Hematopoietic multipotent progenitor cell treated with erythropoietin and hydrocortisone succinate and interleukin-3 and kit ligand, for 17 days (in vitro differentiated cells): ENCODE results near the gene PARP1.

Source experiments
- DNase-seq: peaks from one replicate; pipeline ENCODE4 v3.0.0-alpha.2; 2015; ENCODE audit warnings: low spot score

PARP1 gene

DNA sequence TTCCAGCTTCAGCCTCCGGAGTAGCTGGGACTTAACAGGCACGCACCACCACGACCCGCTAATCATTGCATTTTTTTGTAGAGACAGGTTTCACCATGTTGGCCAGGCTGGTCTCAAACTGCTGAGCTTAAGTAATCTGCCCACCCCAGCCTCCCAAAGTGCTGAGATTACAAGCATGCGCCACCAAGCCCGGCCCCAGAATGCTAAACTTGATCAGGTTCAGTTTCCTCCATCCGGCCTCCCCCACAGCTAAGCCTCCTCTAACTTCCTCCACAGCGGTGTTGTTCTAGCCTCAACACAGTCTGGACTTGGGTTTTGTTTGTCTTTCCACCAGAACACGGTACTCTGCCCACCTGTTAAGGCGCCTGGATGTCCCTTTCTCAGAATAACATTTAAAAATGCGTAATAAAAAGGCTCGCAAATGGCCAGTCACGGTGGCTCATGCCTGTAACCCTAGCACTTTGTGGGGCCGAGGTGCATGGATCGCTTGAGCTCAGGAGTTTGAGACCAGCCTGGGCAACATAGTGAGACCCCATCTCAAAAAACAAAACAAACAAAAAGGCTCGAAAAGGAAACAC, 2.4 kb downstream of the PARP1 start:
- DNase-seq, result no peak

DNA sequence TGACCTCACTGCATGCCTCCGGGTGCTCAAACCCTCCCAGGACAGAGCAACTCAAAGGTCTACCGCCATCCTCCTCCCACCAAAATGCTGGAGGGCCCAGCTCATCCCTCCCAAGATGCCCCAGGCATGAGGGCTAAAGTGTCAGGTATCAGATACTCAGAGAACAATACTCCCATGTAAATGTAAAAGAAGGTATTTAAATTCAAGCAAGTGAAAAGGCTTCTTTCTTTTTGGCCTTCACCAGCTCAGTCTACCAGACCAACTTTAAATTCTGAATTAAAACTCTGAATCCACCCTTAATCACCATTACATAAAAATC, 3.0 kb downstream of the PARP1 start:
- DNase-seq, result no peak

DNA sequence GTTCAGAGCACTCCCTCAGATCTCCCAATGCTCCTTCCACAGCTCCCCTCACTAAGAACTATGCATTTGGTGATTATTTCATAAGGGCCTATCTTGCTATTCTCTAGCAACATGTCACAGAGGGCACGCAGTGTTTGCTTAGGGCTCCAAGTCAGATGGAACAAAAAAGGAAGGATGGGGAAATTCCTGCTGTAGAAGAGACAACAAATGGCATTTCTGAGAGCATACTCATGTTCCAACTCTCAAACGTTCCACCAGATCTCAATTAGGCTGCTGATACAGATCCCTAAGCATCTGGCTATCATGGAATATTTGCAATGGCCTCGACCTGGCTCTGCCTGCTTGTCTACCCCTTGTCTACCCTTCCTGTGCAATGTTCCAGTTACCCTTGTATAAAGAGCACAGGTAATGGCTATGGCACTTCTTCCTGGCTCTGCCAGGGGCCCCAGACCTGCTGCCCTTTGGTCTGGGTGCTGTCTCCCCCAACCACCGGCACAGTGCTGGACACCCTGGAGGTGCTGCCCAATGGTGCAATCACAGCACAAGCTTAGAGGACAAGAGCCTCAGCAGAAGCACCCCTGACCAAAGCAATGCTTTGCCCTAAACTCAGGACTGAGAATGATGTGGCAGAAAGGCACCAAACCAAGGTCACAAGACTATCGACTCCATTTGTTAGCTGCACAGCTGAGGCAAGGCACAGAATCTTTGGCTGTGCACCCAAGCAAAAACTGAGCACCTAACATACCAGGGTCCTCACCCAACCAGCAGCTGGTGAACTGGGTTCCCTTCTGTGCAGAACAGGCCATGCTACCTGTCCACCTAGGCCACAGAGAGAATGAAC, 3.6 kb downstream of the PARP1 start:
- no peak for DNase-seq

DNA sequence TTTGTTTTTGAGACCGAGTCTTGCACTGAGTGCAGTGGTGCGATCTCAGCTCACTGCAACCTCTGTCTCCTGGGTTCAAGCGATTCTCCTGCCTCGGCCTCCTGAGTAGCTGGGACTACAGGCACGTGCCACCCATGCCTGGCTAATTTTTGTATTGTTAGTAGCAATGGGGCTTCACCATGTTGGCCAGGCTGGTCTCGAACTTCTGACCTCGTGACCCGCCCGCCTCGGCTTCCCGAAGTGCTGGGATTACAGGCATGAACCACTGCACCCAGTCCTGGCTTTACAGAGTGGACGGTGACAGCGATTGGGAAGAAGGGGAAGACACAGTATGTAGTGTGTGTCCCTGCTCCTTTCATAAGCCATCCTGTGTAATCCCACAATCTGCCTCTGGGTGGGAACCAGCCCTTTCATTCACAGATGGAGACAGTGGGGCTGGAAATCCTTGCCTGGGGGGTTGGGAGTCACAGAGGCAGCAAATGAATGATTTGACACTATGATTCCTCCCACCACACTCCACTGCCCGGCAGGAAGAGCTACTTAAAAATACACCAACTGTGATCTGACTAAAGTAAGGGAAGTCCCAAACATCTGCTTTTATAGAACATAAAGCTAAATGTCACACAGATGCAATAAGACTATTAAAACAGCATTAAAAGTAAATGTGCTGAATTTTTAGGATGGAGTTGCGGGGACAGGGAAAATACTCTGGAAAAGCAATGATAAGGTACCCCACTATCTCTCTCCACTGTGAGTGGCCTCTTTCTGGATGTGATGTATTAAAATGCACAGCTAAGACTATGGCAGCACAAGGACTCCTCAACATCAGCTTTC, 4.5 kb downstream of the PARP1 start:
- DNase-seq, result no peak

DNA sequence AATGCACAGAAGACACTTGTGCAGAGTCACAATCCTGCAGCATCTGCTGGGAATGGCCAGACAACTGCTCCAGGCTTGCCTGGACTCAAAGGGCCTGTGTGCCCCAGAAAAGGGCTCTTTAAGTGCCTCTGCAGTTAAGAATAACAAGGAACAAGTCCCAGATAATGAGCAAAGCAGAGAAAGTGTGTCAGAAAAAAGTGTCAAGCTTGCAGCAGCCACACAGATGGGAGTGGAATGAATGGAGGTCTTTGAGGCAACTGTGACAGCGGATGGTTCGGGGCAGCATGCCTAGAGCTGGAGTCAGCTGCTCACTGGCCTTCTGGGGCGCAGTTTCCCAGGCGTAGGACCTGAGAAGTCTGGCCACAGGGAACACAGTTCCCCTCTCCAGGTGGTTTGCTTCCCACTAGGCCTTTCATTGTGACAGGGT, 5.1 kb downstream of the PARP1 start:
- no peak for DNase-seq

DNA sequence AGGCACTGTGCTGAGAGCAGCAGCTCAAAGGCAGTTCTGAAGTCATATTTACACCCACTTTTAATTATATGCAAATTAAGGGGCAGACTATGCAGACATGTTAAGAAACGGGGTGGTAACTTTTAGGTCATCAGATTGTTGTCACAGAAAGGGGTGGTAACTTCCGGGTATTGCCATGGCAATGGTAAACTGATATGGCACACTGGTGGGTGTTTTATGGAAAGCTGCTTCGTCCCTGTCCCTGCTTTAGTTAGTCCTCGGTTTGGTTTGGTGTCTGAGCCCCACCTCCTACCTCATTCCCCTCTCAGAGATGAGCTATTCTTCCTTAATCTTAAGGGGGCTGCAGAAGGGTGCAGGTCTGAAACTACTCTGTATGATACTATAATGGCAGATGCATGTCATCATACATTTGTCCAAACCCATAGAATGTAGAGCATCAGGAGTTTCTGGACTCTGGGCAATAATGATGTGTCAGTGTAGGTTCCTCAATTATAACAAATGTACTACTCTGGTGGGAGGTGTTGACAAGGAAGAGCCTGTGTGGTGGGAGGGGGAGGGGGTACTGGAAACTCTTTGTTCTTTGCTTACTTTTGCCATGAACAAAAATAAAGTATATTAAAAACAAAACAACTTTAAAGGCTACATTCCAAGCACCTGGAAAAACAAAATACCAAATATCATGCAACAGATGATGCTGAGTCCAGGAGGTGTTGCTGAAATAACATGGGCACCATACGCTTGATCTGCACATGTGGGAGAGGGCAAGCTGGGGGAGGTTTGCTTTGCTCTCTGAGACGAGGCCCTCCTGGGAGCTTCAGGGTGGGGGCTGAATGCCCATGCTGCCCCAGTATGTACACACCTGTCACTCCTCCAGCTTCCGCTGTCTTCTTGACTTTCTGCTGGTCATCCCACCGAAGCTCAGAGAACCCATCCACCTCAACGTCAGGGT, 6.3 kb downstream of the PARP1 start:
- no peak for DNase-seq

DNA sequence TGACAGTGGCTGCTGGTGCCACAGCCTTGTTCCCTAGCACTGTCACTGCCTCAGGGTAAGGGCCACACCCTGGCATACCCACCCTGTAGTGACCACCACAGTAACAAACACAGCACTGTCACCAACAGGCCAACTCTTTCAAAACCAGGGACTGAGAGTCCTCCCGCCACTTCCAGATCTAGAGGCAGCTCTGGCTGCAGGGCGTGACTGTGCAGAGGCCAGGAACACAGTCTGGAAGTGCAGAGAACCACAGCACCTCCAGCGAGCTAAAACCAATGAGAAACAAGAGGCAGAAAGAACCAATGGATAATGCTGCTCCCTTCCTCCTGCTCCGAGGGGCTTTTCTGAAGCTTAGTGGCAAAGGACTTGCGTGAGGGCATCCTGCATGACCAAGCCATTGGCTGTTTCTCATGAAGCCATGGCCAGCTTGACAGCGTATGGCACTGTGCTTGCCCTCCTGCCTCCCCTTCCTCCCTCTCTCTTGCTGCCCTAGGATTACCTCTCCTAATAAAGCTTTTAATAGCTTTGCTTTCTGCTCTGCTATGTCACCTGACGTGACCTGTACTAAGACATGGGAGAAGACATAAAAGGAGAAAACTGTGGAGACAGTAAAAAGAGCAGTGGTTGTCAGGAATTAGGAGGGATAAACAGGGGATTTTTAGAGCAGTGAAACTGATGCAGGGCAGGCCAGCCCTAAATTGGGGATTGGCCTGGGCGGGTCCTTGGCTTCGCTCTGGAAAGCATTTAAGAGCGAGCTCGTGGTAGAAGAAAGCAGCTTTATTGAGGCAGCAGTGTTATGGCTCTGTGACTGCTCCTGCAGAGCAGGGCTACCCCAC, 7.2 kb downstream of the PARP1 start:
- no peak for DNase-seq

DNA sequence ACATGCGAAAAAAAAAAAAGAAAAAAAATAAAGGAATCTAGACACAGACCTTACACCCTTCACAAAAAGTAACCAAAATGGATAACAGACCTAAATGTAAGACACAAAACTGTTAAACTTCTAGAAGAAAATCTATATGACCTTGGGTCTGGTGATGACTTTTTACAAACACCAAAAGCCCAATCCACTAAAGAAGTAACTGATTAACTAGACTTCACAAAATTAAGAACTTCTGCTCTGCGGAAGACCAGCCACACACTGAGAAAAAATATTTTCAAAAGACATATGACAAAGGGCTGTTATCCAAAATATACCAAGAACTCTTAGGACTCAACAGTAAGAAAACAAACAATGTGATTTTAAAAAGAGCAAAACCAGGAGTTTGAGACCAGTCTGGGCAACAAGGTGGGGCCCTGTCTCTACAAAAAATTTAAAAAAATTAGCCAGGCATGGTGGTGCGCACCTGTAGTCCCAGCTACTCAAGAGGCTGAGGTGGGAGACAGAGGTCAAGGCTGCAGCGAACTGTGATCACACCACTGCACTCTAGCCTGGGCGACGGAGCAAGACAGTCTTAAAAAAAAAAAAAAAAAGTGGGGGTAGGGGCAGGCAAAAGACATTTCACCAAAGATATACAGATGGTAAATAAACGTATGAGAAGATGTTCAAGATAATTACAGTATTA, 9.8 kb downstream of the PARP1 start:
- DNase-seq, result no peak

DNA sequence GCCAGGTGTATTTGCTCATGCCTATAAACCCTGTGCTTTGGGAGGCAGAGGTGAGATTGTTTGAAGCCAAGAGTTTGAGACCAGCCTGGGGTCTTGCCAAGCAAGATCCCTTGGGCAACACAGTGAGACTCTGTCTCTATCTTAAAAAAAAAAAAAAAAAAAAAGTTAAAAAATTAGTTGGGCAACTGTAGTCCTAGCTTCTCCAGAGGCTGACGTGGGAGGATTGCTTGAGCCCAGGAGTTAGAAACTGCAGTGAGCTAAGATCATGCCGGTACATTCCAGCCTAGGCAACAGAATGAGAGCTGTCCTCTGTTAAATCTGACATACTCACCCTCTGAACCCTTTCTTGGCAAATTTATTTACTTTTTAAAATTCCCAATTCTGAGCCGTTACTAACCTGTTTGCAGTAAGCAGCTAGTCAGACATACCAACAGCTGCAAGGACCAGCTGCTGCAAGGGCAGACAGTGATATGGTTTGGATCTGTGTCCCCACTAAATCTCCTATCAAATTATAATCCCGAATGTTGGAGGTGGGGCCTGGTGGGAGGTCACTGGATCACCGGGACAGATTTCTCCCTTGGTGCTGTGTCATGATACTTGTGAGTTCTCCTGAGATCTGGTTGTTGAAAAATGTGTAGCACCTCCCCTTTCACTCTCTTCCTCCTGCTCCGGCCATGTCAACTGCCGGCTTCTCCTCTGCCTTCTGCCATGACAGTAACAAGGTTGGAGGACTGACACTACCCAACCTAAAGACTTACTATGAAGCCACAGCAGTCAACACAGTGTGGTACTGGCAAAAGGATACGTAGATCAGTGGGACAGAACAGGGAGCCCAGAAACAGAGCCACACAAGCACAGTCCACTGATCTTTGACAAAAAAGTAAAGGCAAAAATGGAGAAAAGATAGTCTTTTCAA, 10.6 kb downstream of the PARP1 start:
- no peak for DNase-seq

DNA sequence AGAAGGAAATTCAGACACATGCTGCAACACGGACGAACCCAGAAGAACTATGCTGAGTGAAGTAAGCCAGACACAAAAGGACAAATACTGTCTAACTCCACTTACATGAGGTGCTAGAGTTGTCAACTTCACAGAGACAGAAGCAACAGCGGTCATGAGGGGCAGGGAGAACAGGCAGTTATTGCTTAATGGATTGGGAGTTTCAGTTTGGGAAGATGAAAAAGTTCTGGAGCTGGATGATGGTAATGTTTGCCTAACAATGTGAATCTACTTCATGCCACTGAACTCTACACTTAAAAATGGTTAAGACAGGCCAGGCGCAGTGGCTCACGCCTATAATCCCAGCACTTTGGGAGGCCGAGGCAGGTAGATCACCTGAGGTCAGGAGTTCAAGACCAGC, 12.1 kb downstream of the PARP1 start:
- DNase-seq, result no peak

DNA sequence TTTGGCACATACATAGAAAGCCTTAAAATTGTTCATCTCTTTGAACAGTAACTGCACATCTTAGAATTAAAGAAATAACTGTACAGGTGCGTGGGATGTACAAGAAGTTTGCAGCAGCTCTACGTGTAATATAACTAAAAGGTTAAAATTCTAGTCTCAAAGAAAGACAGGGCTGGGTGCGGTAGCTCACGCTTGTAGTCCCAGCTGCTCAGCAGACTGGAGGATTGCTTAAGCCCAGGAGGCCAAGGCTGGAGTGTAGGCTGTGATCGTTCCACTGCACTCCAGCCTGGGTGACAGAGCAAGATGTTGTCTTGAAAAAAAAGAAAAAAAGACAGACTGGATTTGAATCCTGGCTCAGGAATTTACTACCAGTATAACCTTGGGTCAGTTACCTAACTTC, 13.4 kb downstream of the PARP1 start:
- no peak for DNase-seq

DNA sequence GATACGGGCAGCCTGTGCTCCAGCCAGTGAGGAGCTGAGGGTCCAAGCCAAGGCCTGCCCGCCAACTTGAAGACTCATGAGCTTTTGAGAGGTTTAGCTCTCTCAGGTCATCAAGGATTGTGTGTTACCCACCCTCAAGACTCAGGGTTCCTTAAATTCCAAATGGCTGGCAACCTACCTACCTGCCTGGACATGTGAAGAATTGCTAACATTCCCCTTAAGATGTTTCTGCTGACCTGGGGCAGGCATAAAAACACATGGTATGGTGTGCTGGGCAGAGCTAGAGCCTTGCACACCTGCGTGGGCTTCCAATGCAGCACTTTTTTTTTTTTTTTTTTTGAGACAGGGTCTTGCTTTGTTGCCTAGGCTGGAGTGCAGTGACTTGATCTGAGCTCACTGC, 17.2 kb downstream of the PARP1 start:
- no peak for DNase-seq

DNA sequence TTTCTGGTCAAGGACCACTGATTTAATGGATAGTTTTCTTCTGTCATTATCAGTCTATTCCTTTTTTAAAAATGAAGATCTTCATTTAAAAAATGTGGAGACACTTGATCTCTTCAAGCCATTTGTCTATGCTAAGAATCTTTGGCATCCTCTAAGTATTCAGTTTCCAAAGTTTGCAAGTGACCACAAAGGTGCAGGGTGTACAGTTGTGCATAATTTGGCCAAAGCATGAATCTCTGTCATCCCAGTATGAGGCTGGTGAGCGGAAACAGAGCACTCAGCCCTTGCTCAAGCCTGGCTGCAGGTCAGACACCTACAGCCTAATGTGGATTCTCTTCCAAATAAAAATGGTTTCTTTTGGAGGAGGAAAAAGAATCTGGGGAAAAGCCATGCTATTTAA, 19.8 kb downstream of the PARP1 start:
- no peak for DNase-seq

DNA sequence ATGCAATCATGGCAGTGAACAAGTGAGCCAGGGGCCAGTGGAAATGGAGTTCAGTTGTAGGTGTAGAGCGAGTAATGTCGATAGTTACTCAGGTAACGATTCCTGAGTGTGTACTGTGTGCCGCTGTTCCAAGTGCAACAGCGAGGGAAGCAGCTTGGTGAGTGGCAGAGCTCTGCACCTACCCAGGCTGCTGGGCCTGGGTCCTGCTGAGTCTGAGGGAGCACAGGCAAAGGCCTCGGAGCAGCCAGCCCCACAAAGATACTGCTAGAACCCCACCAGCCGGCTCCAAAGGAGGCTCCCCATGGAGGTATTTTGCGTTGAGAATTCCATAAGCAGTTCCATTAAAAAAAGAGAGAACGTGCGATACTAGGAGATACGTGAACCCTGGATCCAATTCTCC, 23.2 kb downstream of the PARP1 start:
- no peak for DNase-seq

DNA sequence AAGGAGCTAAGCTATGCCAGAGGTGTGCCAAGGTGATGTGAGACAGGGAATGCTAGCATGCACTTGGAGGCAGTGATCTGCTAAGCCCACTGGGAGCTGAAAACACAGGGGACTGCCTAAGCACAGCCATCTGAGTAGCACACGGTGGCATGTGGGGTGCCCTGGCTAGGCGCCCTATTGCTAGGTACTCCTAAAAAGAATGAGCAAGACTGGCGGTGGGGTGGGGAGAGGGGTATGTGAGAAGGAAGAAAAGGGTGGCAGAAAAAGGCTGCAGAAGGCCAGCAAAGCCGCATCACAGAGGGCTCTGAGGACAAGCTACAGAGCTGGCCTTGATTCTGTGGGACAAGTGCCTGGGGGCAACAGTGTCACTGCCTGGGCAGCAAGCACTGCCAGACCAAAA, 23.9 kb downstream of the PARP1 start:
- DNase-seq, result no peak

DNA sequence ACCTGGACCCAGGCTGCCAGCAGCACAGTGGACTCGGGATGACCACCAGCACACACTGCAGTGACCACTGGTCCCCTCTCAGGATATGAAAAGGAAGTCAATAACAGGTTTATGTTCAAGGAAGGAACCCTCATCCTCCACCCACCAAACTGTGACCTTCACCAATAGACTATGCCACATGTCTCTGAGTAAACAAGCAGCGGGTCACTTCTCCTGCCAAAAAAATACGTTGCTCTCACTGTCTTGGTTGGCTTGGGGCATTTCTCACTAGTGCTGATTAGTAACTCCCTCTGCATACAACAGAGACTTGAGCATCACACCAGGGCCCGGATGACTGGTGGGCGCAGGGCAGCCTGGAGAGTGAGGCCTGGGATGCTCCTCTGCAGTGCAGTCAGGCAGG, 25.9 kb downstream of the PARP1 start:
- no peak for DNase-seq

DNA sequence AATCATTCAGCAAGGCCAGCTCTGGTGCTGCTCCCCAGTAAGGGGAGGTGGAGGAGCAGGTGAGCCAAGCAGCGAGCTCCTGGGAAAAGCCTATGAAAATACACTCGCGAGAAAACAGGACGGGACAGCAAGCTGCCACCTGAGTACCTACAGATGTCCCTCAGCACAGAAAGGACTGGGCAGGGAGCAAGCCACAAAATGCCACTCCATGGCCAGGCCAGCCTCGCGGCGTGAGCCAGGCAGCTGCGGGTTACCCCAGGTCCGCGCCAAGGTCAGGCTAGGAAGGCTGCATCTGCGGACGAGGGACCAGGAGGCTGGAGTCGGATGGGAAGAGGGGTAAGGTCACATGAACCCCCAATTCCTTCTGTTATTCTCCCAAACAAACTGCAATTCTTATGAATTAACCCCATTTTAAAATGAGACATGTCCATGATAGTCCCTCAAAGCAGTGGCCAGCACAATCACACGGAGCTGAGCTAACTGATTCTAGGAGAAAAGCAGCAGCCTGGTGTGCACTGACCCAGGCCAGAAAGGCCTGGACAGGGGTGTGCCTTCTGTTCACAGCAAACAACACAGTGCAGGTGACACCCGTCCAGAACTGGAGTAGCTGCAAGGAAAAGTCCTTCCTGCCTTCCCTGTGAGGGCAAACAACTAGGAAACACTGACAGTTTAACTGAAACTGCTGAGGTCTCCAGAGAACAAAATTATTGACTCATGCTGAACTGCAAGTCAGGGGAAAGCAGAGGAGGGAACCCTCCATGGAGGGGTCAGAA, 26.5 kb downstream of the PARP1 start:
- DNase-seq, result no peak

DNA sequence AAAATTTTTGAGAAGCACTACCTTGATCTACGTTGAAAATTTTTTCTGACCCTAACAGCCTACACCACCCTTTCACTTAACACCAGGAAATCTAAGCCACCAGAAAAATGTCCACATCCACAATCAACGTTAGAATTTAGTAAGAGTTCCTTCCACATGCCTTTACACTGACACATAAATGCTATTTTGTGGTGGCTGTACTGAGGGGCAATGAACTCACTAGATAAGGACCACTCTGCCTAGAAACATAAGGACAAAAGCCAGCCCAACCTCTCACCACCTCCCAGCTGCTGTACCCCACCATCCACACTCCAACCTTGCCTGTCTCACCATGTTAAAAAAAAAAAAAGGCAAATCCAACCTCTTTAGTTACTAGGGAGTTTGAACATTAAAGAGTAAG, 29.8 kb downstream of the PARP1 start:
- no peak for DNase-seq

DNA sequence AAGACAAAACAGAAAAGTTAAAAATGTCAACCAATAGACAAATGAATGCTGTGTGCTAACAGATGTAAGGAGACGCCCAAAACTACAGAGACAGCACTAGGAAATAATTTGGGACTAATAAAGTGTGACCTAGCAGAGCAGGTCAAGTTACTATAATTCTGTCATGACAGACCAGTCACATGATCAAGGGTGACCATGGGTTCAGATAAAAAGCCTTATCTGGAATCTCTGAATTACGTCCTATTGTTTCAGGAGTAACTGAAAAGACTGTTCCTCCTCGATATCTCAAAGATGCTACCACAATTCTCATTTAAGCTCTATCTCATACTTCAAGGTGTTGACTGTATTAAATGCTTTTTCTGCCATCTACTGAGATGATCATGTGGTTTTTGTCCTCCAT, 31.6 kb downstream of the PARP1 start:
- no peak for DNase-seq
